Smooth muscle cell (in vitro differentiated cells): ENCODE results near the gene DPM2. TPM values are rescaled to one million over a fixed set of nuclear protein-coding genes. Genes with fewer than 3 reads are reported as not detected.

Experiments
- DNase-seq: peaks from one replicate; lab custom pipeline; 2025; ENCODE audit not compliant: unreplicated experiment; lab: John Stamatoyannopoulos, UW
- H2AFZ ChIP-seq: fragments of 200-600 bp; sonication (generic); 2 replicates; pipeline ENCODE4 v1.6.0; 2016; ENCODE audit warnings: antibody characterized with exemption, low read depth, mild to moderate bottlenecking
- H3F3A ChIP-seq: fragments of 200-600 bp; sonication (generic); 2 replicates; pipeline ENCODE4 v1.6.0; 2017; ENCODE audit warnings: antibody characterized with exemption, low read depth
- H3K27ac ChIP-seq: fragments of 200-600 bp; sonication (generic); 2 replicates; pipeline ENCODE4 v1.5.1; 2016; ENCODE audit warnings: low read depth, mild to moderate bottlenecking
- H3K27me3 ChIP-seq: fragments of 200-600 bp; sonication (generic); 2 replicates; pipeline ENCODE4 v1.6.1; 2016; ENCODE audit warnings: low read depth, mild to moderate bottlenecking
- H3K36me3 ChIP-seq: fragments of 200-600 bp; sonication (generic); 2 replicates; pipeline ENCODE4 v1.5.1; 2016; ENCODE audit warnings: low read depth
- H3K4me1 ChIP-seq: fragments of 200-600 bp; sonication (generic); 2 replicates; pipeline ENCODE4 v1.5.1; 2016; ENCODE audit warnings: low read depth
- H3K4me2 ChIP-seq: fragments of 200-600 bp; sonication (generic); 2 replicates; pipeline ENCODE4 v1.6.0; 2016; ENCODE audit warnings: mild to moderate bottlenecking
- H3K4me3 ChIP-seq: fragments of 200-600 bp; sonication (generic); 2 replicates; pipeline ENCODE4 v1.5.1; 2016; ENCODE audit warnings: mild to moderate bottlenecking
- H3K79me2 ChIP-seq: fragments of 200-600 bp; sonication (generic); 2 replicates; pipeline ENCODE4 v1.6.0; 2016; ENCODE audit warnings: low read depth, mild to moderate bottlenecking
- H3K9ac ChIP-seq: fragments of 200-600 bp; sonication (generic); 2 replicates; pipeline ENCODE4 v1.6.0; 2016; ENCODE audit warnings: low read depth
- H3K9me3 ChIP-seq: fragments of 200-600 bp; sonication (generic); replicated peaks from 2 replicates; pipeline ENCODE4 v1.5.1; 2016; ENCODE audit warnings: low read depth
- H4K20me1 ChIP-seq: fragments of 200-600 bp; sonication (generic); 2 replicates; pipeline ENCODE4 v1.6.0; 2016; ENCODE audit warnings: low read depth
- WGBS: methylation state at CpG from one replicate; pipeline ENCODE4 v1.1.7; 2016; ENCODE audit warnings: low lambda C conversion rate; 5-methylcytosine and 5-hydroxymethylcytosine counted together
- polyA plus RNA-seq: library from polyadenylated mRNA; unstranded; fragments of >200 nt; fragmentation: Nextera tagmentation; extraction: Ambion mirVana; gene quantifications from 2 replicates; pipeline ENCODE4 v1.2.1, GENCODE V29; 2016
- total RNA-seq: library from RNA; depleted of rRNA; stranded (reverse); fragments of >200 nt; gene quantifications from 2 replicates; pipeline ENCODE4 v1.2.3, GENCODE V29; 2014
- TF ChIP-seq, protein P1 (sequence below): fragments of 200-600 bp; sonication (generic); IDR thresholded peaks from 2 replicates; pipeline ENCODE4 v1.5.1; 2017; ENCODE audit warnings: borderline replicate concordance, mild to moderate bottlenecking, antibody characterized with exemption; ENCODE audit not compliant: insufficient read depth, poor library complexity, severe bottlenecking

DPM2 gene
- total and polyA plus RNA-seq, 2 experiments from 2014 or later, result 23.6 to 68.5 TPM

DNA sequence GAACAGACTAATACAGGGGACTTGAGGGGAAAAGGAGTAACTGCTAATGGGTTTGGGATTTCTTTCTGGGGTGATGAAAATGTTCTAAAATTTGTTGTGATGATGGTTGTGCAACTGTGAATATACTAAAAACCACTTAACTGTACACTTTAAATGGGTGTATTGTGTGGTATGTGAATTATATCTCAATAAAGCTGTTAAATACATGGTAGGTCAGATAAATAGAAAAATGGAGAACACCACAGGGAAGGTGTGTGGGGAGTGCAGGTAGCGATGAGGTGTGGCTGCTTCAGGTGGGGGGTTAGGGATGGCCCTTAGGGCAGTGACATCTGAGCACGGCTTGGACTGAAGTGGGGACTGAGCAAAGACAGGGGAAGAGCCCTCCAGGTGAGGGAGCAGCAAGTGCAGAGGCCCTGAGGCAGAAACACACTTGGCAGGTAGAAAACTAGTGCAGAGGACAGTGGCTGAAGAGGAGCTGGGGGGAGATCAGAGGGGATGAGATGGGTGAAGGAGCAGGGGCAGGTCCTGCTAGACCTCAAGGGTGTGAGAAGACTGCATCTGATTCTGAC is 22.3 kb upstream of the DPM2 start:
- no peak overlapping the region for H3K9ac ChIP-seq
- DNase-seq, result no peak
- no peak overlapping the region for H2AFZ ChIP-seq
- H3K4me3 ChIP-seq, result no peak overlapping the region
- no peaks in the 10 kb centered on the region for H3K36me3 ChIP-seq
- TF ChIP-seq, protein P1, sequence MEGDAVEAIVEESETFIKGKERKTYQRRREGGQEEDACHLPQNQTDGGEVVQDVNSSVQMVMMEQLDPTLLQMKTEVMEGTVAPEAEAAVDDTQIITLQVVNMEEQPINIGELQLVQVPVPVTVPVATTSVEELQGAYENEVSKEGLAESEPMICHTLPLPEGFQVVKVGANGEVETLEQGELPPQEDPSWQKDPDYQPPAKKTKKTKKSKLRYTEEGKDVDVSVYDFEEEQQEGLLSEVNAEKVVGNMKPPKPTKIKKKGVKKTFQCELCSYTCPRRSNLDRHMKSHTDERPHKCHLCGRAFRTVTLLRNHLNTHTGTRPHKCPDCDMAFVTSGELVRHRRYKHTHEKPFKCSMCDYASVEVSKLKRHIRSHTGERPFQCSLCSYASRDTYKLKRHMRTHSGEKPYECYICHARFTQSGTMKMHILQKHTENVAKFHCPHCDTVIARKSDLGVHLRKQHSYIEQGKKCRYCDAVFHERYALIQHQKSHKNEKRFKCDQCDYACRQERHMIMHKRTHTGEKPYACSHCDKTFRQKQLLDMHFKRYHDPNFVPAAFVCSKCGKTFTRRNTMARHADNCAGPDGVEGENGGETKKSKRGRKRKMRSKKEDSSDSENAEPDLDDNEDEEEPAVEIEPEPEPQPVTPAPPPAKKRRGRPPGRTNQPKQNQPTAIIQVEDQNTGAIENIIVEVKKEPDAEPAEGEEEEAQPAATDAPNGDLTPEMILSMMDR, result no peak
- no peaks in the 10 kb centered on the region for H3K27me3 ChIP-seq
- 73% methylated on average over 2 of the region's 2 CpGs for WGBS
- H3K4me1 ChIP-seq, result peaks cover 16% of the 10 kb centered on the region
- no peaks in the 10 kb centered on the region for H3K9me3 ChIP-seq
- H4K20me1 ChIP-seq, result peaks cover 26% of the 10 kb centered on the region
- H3K4me2 ChIP-seq, result no peak overlapping the region
- H3F3A ChIP-seq, result no peaks in the 10 kb centered on the region
- H3K27ac ChIP-seq, result peak overlapping the region; percentile 61
- peaks cover 97% of the 10 kb centered on the region for H3K79me2 ChIP-seq

DNA sequence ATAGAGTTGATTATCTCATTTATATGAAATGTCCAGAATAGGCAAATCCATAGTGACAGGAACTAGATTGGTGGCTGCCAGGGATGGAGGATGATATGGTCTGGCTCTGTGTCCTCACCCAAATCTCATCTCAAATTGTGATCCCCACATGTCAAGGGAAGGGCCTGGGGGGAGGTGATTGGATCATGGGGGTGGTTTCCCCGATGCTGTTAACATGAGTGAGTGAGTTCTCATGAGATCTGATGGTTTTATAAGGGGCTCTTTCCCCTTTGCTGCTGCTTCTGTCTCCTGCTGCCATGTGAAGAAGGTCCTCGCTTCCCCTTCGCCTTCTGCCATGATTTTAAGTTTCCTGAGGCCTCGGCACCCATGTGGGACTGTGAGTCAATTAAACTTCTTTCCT is 21.7 kb upstream of the DPM2 start:
- Histone ChIP-seq H3K27ac (no peak overlapping the region), H3K4me1 (peaks cover 16% of the 10 kb centered on the region), H3K9me3 (no peaks in the 10 kb centered on the region), H3F3A (no peaks in the 10 kb centered on the region), H3K36me3 (no peaks in the 10 kb centered on the region), H3K79me2 (peaks cover 98% of the 10 kb centered on the region), H3K9ac (no peak overlapping the region), H3K27me3 (no peaks in the 10 kb centered on the region), H3K4me2 (no peak overlapping the region), H4K20me1 (peaks cover 31% of the 10 kb centered on the region), H2AFZ (no peak overlapping the region), H3K4me3 (no peak overlapping the region)
- 98% methylated on average over 4 of the region's 4 CpGs for WGBS
- DNase-seq, result no peak
- TF ChIP-seq, protein P1, result no peak

GRCh38 chr9:127958728-127959127 is 21.1 kb upstream of the DPM2 start:
- Histone ChIP-seq H3K4me3 (no peak overlapping the region), H3K27me3 (no peaks in the 10 kb centered on the region), H3K4me1 (peaks cover 16% of the 10 kb centered on the region), H3K9ac (no peak overlapping the region), H4K20me1 (peaks cover 38% of the 10 kb centered on the region), H3K9me3 (no peaks in the 10 kb centered on the region), H2AFZ (no peak overlapping the region), H3F3A (no peaks in the 10 kb centered on the region), H3K36me3 (no peaks in the 10 kb centered on the region), H3K79me2 (peaks cover 98% of the 10 kb centered on the region), H3K4me2 (no peak overlapping the region), H3K27ac (no peak overlapping the region)
- TF ChIP-seq, protein P1, result no peak
- DNase-seq, result no peak
- 97% methylated on average over 1 of the region's 1 CpG for WGBS
